Activated naive CD4-positive, alpha-beta T cell treated with anti-CD3 and anti-CD28 coated beads, Interleukin-2, amount 50 U/mL, for 72 hours (primary cell): ENCODE measurements around the gene MRTFB. TPM values are rescaled to one million over a fixed set of nuclear protein-coding genes. Genes with fewer than 3 reads are reported as not detected.
"Not testable (repeated sequence)": the region's sequence is repeated elsewhere in the genome, so short reads cannot be mapped to it uniquely, and the experiment has no call there.

Source experiments
- ATAC-seq, 2 donors: fragments of 150-1000 bp; cut with Tn5 transposase; 2 replicates each; pipeline ENCODE4 v1.10.0; 2021; ENCODE audit warnings: mild to moderate bottlenecking in 2 of 2, moderate library complexity in 2 of 2
- DNase-seq, 2 donors: peaks; one replicate each; pipeline ENCODE4 v3.0.0; 2021 to 2022; ENCODE audit warnings: low spot score in 2 of 2
- H3K27ac Mint-ChIP-seq, 2 donors: one replicate each; pipeline ENCODE4 v1.8.0; 2022; ENCODE audit warnings: mild to moderate bottlenecking in 2 of 2, mixed read lengths in 2 of 2
- H3K36me3 Mint-ChIP-seq, 2 donors: one replicate each; pipeline ENCODE4 v1.8.0; 2022; ENCODE audit warnings: mixed read lengths in 2 of 2
- H3K9me3 Mint-ChIP-seq, 2 donors: one replicate each; pipeline ENCODE4 v1.8.0; 2022; ENCODE audit warnings: mixed read lengths in 2 of 2
- total RNA-seq, 2 donors: library from RNA; stranded (reverse); gene quantifications; one replicate each; pipeline ENCODE4 v1.2.3, GENCODE V29; 2022

The MRTFB gene
- total RNA-seq, 2 donors from 2014 or later = 14.6 to 18.6 TPM

- no peaks in the 10 kb centered on the region for H3K36me3 Mint-ChIP-seq
- no peaks in the 10 kb centered on the region for H3K9me3 Mint-ChIP-seq
- DNase-seq = no peak
- ATAC-seq = no peak
- no peak overlapping the region for H3K27ac Mint-ChIP-seq
Measured at GRCh38 chr16:14182999-14183398, 111.9 kb downstream of the MRTFB start.

- not testable (repeated sequence) for H3K36me3 Mint-ChIP-seq, DNase-seq, H3K9me3 Mint-ChIP-seq, ATAC-seq, H3K27ac Mint-ChIP-seq
Measured at GRCh38 chr16:14183962-14184361, 112.8 kb downstream of the MRTFB start.

GRCh38 chr16:14186007-14186794 lies 115.1 kb downstream of the MRTFB start:
- Mint-ChIP-seq H3K9me3 (no peaks in the 10 kb centered on the region), H3K36me3 (no peaks in the 10 kb centered on the region), H3K27ac (peak overlapping the region in 1 of 2 donors; percentile 5)
- DNase-seq (no peak), ATAC-seq (peak; percentile 87 to 99)

GRCh38 chr16:14186795-14187221 lies 115.7 kb downstream of the MRTFB start:
- Mint-ChIP-seq H3K36me3 (no peaks in the 10 kb centered on the region), H3K27ac (no peak overlapping the region), H3K9me3 (no peaks in the 10 kb centered on the region)
- ATAC-seq (no peak), DNase-seq (no peak)

GRCh38 chr16:14187517-14188338 lies 116.6 kb downstream of the MRTFB start:
- no peaks in the 10 kb centered on the region for H3K9me3 Mint-ChIP-seq
- ATAC-seq = no peak

GRCh38 chr16:14193316-14193871 lies 122.3 kb downstream of the MRTFB start:
- Mint-ChIP-seq H3K27ac (peak overlapping the region; percentile 84 to 94), H3K9me3 (no peaks in the 10 kb centered on the region), H3K36me3 (no peaks in the 10 kb centered on the region)
- DNase-seq (peak in 1 of 2 donors; percentile 28), ATAC-seq (peak; percentile 91 to 98)

More at GRCh38 chr16:14187517-14188338, 116.6 kb downstream of the MRTFB start:
- DNase-seq = no peak
- no peaks in the 10 kb centered on the region for H3K36me3 Mint-ChIP-seq
- H3K27ac Mint-ChIP-seq = peak overlapping the region in 1 of 2 donors; percentile 32

- H3K27ac Mint-ChIP-seq = no peak overlapping the region
- no peak for ATAC-seq
- H3K36me3 Mint-ChIP-seq = no peaks in the 10 kb centered on the region
- no peaks in the 10 kb centered on the region for H3K9me3 Mint-ChIP-seq
- DNase-seq = no peak
Measured at GRCh38 chr16:14194721-14195120, 123.6 kb downstream of the MRTFB start.

- Mint-ChIP-seq H3K27ac (no peak overlapping the region), H3K9me3 (no peaks in the 10 kb centered on the region), H3K36me3 (peaks cover 0 to 4% of the 10 kb centered on the region in 2 donors)
- ATAC-seq (no peak), DNase-seq (no peak)
Measured at GRCh38 chr16:14196011-14196410, 124.9 kb downstream of the MRTFB start.

GRCh38 chr16:14196539-14196938 lies 125.4 kb downstream of the MRTFB start:
- ATAC-seq (no peak), DNase-seq (no peak)
- Mint-ChIP-seq H3K9me3 (no peaks in the 10 kb centered on the region), H3K36me3 (peaks cover 0 to 4% of the 10 kb centered on the region in 2 donors), H3K27ac (peak overlapping the region in 1 of 2 donors; percentile 3)

GRCh38 chr16:14198012-14198411 lies 126.9 kb downstream of the MRTFB start:
- peaks cover 0 to 4% of the 10 kb centered on the region in 2 donors for H3K36me3 Mint-ChIP-seq
- H3K9me3 Mint-ChIP-seq = no peaks in the 10 kb centered on the region
- H3K27ac Mint-ChIP-seq = no peak overlapping the region
- DNase-seq (no peak), ATAC-seq (no peak)

GRCh38 chr16:14198572-14198971 lies 127.5 kb downstream of the MRTFB start:
- Mint-ChIP-seq H3K36me3 (peaks cover 0 to 4% of the 10 kb centered on the region in 2 donors), H3K9me3 (no peaks in the 10 kb centered on the region), H3K27ac (no peak overlapping the region)
- ATAC-seq (no peak), DNase-seq (no peak)

- no peak for DNase-seq
- Mint-ChIP-seq H3K36me3 (peaks cover 0 to 4% of the 10 kb centered on the region in 2 donors), H3K9me3 (no peaks in the 10 kb centered on the region), H3K27ac (no peak overlapping the region)
- ATAC-seq = no peak
Measured at GRCh38 chr16:14199199-14199598, 128.1 kb downstream of the MRTFB start.

GRCh38 chr16:14199624-14200023 lies 128.5 kb downstream of the MRTFB start:
- ATAC-seq = no peak
- H3K9me3 Mint-ChIP-seq = no peaks in the 10 kb centered on the region
- no peak for DNase-seq
- H3K27ac Mint-ChIP-seq = no peak overlapping the region
- peaks cover 0 to 4% of the 10 kb centered on the region in 2 donors for H3K36me3 Mint-ChIP-seq

- no peak overlapping the region for H3K27ac Mint-ChIP-seq
- peaks cover 0 to 4% of the 10 kb centered on the region in 2 donors for H3K36me3 Mint-ChIP-seq
- ATAC-seq (no peak), DNase-seq (no peak)
- H3K9me3 Mint-ChIP-seq = no peaks in the 10 kb centered on the region
Measured at GRCh38 chr16:14202095-14202494, 131.0 kb downstream of the MRTFB start.

GRCh38 chr16:14202697-14203096 lies 131.6 kb downstream of the MRTFB start:
- ATAC-seq (peak in 1 of 2 donors; percentile 24), DNase-seq (no peak)
- Mint-ChIP-seq H3K9me3 (no peaks in the 10 kb centered on the region), H3K36me3 (peaks cover 0 to 4% of the 10 kb centered on the region in 2 donors), H3K27ac (no peak overlapping the region)

- DNase-seq (no peak), ATAC-seq (no peak)
- no peaks in the 10 kb centered on the region for H3K9me3 Mint-ChIP-seq
- peaks cover 0 to 4% of the 10 kb centered on the region in 2 donors for H3K36me3 Mint-ChIP-seq
- H3K27ac Mint-ChIP-seq = no peak overlapping the region
Measured at GRCh38 chr16:14203166-14203565, 132.0 kb downstream of the MRTFB start.

- Mint-ChIP-seq H3K27ac (no peak overlapping the region), H3K36me3 (no peaks in the 10 kb centered on the region), H3K9me3 (no peaks in the 10 kb centered on the region)
- ATAC-seq (peak in 1 of 2 donors; percentile 47), DNase-seq (no peak)
Measured at GRCh38 chr16:14205666-14206065, 134.5 kb downstream of the MRTFB start.
